Sciatic nerve (tissue), 2 donors: Measurements from ENCODE around the gene ARL8B. TPM values are rescaled to one million over a fixed set of nuclear protein-coding genes. Genes with fewer than 3 reads are reported as not detected.

Experiments
- ATAC-seq: fragments of 200-7000 bp; cut with Tn5 transposase; one replicate; pipeline ENCODE4 v1.9.1; 2020; ENCODE audit warnings: mild to moderate bottlenecking, moderate library complexity
- DNase-seq: peaks from one replicate; pipeline ENCODE4 v3.0.0-alpha.2; 2020; ENCODE audit warnings: low spot score
- intact Hi-C: fragments of 100-400 bp; cut with DNase I; formaldehyde crosslinking; loops from one replicate; pipeline ENCODE4 v1.14.2; 2022
- total RNA-seq: library from RNA; stranded (reverse); fragmentation: NEBNext Ultra II Directional; extraction: Animal tissue kit (Norgen Biotek cat#: 25700); gene quantifications from one replicate; pipeline ENCODE4 v1.2.1, GENCODE V29; 2021
- donor health status: DM: no; HTN: no; CAD: no.
- donor health status: DM: no; HTN: no; CAD: no.

The ARL8B gene
- total RNA-seq, 1 donor from 2014 or later = 55.1 TPM

- ATAC-seq (no peak), DNase-seq (no peak)
- intact Hi-C loops = no loop called here
Measured at GRCh38 chr3:5222283-5223005, 100.4 kb downstream of the ARL8B start.

DNA sequence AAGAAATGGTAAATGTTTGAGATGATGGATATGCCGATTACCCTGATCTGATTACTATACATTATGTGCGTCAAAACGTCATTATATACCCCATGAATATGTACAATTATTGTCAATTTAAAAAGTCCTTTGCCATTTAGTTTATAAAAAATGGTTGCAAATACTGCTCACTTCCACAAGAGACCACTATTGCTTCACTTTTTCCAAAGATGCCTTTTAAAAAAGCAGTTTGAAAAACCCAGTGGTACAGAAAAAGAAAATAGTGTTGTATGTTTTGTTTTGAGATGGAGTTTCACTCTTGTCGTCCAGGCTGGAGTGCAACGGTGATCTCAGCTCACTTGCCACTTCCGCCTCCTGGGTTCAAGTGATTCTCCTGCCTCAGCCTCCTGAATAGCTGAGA is 104.7 kb downstream of the ARL8B start:
- intact Hi-C loops = no loop called here
- no peak for ATAC-seq

DNA sequence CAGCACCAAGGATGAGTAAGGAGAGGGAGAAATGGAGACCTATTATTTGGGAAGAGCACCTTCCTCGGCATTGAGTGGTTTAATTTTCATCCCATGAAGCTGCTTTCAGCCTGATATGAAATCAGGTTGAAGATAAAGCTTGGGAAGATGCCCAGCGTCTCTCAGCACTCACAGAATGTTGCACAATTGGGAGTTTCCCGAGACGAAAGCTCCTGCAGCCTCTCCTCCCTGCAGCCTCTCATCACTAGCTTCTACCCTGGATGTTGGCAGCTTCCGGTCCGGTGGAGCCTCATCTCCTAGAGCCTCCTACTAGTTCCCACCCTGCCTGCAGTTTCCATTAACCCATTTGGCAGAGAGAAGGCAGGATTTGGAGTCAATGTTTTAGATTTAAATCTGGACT is 105.7 kb downstream of the ARL8B start:
- intact Hi-C loops = no loop called here
- DNase-seq (no peak), ATAC-seq (no peak)

More for the DNA sequence above, 104.7 kb downstream of the ARL8B start:
- DNase-seq = no peak

GRCh38 chr3:5229414-5229813 is 107.3 kb downstream of the ARL8B start:
- DNase-seq (no peak), ATAC-seq (no peak)
- intact Hi-C loops = no loop called here

Other genes starting within 250 kb of the ARL8B start
- gene BHLHE40, start 142.9 kb upstream of the ARL8B start, total RNA-seq = 288 TPM
- gene EDEM1, start 65.4 kb downstream of the ARL8B start, total RNA-seq = 29.6 TPM